H1 (cell line): ENCODE data around the gene DNAJC5G. TPM values are rescaled to one million over a fixed set of nuclear protein-coding genes. Genes with fewer than 3 reads are reported as not detected.

Experiments used
- CTCF ChIA-PET: fragments of 300-600 bp; sonication (Branson Sonifier 250); formaldehyde crosslinking; loops from one replicate; lab custom pipeline; 2021; ENCODE audit not compliant: partially characterized antibody; lab: Charles Lee
- POLR2A ChIA-PET: fragments of 300-600 bp; sonication (Branson Sonifier 250); formaldehyde crosslinking; loops from one replicate; lab custom pipeline; 2021; ENCODE audit warnings: inconsistent platforms; ENCODE audit not compliant: partially characterized antibody; lab: Charles Lee
- DNase-seq, 2 experiments: peaks; one replicate each; pipeline versions ENCODE4 v3.0.0 to v3.0.0-alpha.2; 2010 to 2022; ENCODE audit warnings: low spot score in 2 of 2, low read depth in 1 of 2, mixed read lengths in 1 of 2
- FAIRE-seq: peaks from 2 replicates; lab custom pipeline; 2011; peaks lifted over from hg19 to GRCh38; lab: Jason Lieb, UNC
- H2AFZ ChIP-seq: 2 replicates; pipeline ENCODE4 v1.8.1; 2012; ENCODE audit warnings: low read length, inconsistent platforms
- H2AK5ac ChIP-seq: 2 replicates; pipeline ENCODE4 v1.6.1; 2013; ENCODE audit warnings: low read depth, low read length
- H2BK120ac ChIP-seq: replicated peaks from 2 replicates; pipeline ENCODE3; 2013; ENCODE audit warnings: low read depth, low read length, inconsistent platforms
- H2BK12ac ChIP-seq: 2 replicates; pipeline ENCODE4 v1.6.1; 2013; ENCODE audit warnings: low read depth, low read length
- H2BK15ac ChIP-seq: 2 replicates; pipeline ENCODE4 v1.6.1; 2013; ENCODE audit warnings: low read length
- H2BK20ac ChIP-seq: 2 replicates; pipeline ENCODE4 v1.6.1; 2013; ENCODE audit warnings: low read length
- H2BK5ac ChIP-seq: 2 replicates; pipeline ENCODE4 v1.6.1; 2013; ENCODE audit warnings: low read depth, low read length
- H3K14ac ChIP-seq: 2 replicates; pipeline ENCODE4 v1.6.1; 2013; ENCODE audit warnings: inconsistent platforms; ENCODE audit not compliant: insufficient read length
- H3K18ac ChIP-seq: 2 replicates; pipeline ENCODE4 v1.6.1; 2013; ENCODE audit warnings: low read length; ENCODE audit errors: extremely low read depth
- H3K23ac ChIP-seq: 2 replicates; pipeline ENCODE4 v1.6.1; 2013; ENCODE audit warnings: inconsistent platforms; ENCODE audit not compliant: insufficient read length
- H3K23me2 ChIP-seq: 2 replicates; pipeline ENCODE4 v1.6.1; 2013; ENCODE audit warnings: low read depth, low read length
- H3K27ac ChIP-seq: 2 replicates; pipeline ENCODE4 v1.6.1; 2011; ENCODE audit warnings: low read depth, low read length, inconsistent platforms
- H3K27me3 ChIP-seq, 4 experiments: replicated peaks in 1 of 4; 1 replicate in 1 of 4; 2 replicates in 3 of 4; pipeline versions ENCODE4 v1.6.1 to v1.8.1; 2011 to 2013; ENCODE audit warnings: low read length in 3 of 4, mild to moderate bottlenecking in 3 of 4, inconsistent platforms in 2 of 4, mixed read lengths in 2 of 4, moderate library complexity in 1 of 4; ENCODE audit not compliant: control insufficient read depth in 3 of 4, insufficient read depth in 3 of 4; ENCODE audit errors: extremely low read depth in 1 of 4
- H3K36me3 ChIP-seq, 4 experiments: 2 replicates each; pipeline versions ENCODE4 v1.6.1 to v1.8.1; 2011 to 2013; ENCODE audit warnings: mild to moderate bottlenecking in 4 of 4, low read length in 3 of 4, moderate library complexity in 2 of 4, control low read depth in 1 of 4, inconsistent platforms in 1 of 4; ENCODE audit not compliant: insufficient read depth in 4 of 4, control insufficient read depth in 2 of 4
- H3K4ac ChIP-seq: replicated peaks from 2 replicates; pipeline ENCODE3; 2013; ENCODE audit warnings: low read length, low read depth, mixed read lengths, inconsistent platforms; ENCODE audit not compliant: insufficient read length
- H3K4me1 ChIP-seq, 4 experiments: replicated peaks in 1 of 4; 1 replicate in 1 of 4; 2 replicates in 3 of 4; pipeline versions ENCODE4 v1.6.1 to v1.8.1; 2011 to 2013; ENCODE audit warnings: low read length in 3 of 4, inconsistent platforms in 2 of 4, mixed read lengths in 1 of 4; ENCODE audit not compliant: insufficient read depth in 4 of 4, control insufficient read depth in 3 of 4
- H3K4me2 ChIP-seq, 2 experiments: 2 replicates each; pipeline versions ENCODE4 v1.6.1 to v1.8.1; 2011 to 2013; ENCODE audit warnings: low read depth in 2 of 2, low read length in 2 of 2, control low read depth in 1 of 2, inconsistent platforms in 1 of 2, mild to moderate bottlenecking in 1 of 2; ENCODE audit not compliant: insufficient read depth in 1 of 2
- H3K4me3 ChIP-seq, 4 experiments: fragments of 200-600, 300-600 bp in 1 of 4; sonication (generic), shearing (Covaris generic), sonication (Bioruptor Twin) in 1 of 4; 2 replicates each; pipeline versions ENCODE4 v1.5.1 to v1.8.1; 2011 to 2016; ENCODE audit warnings: low read length in 4 of 4, low read depth in 3 of 4, control low read depth in 2 of 4, inconsistent platforms in 2 of 4, mild to moderate bottlenecking in 2 of 4, mixed read lengths in 1 of 4, moderate library complexity in 1 of 4; ENCODE audit not compliant: insufficient read depth in 2 of 4; ENCODE audit errors: extremely low read depth in 1 of 4
- H3K56ac ChIP-seq: replicated peaks from 2 replicates; pipeline ENCODE3; 2013; ENCODE audit warnings: low read depth, mild to moderate bottlenecking, mixed read lengths, low read length, inconsistent platforms; ENCODE audit not compliant: insufficient read length
- H3K79me1 ChIP-seq: 2 replicates; pipeline ENCODE4 v1.6.1; 2013; ENCODE audit warnings: low read depth, low read length, control low read depth
- H3K79me2 ChIP-seq, 2 experiments: 2 replicates each; pipeline versions ENCODE4 v1.6.1 to v1.8.1; 2012 to 2013; ENCODE audit warnings: low read length in 2 of 2, mild to moderate bottlenecking in 2 of 2, inconsistent platforms in 1 of 2; ENCODE audit not compliant: insufficient read depth in 2 of 2, control insufficient read depth in 1 of 2
- H3K9ac ChIP-seq, 4 experiments: replicated peaks in 1 of 4; 1 replicate in 1 of 4; 2 replicates in 3 of 4; pipeline versions ENCODE4 v1.6.1 to v1.8.1; 2011 to 2013; ENCODE audit warnings: low read depth in 3 of 4, low read length in 3 of 4, control low read depth in 2 of 4, mild to moderate bottlenecking in 2 of 4, moderate library complexity in 2 of 4, inconsistent platforms in 1 of 4; ENCODE audit errors: extremely low read depth in 1 of 4
- H3K9me3 ChIP-seq, 2 experiments: 2 replicates each; pipeline versions ENCODE4 v1.6.1 to v1.8.1; 2012 to 2013; ENCODE audit warnings: mild to moderate bottlenecking in 2 of 2, moderate library complexity in 2 of 2, control low read depth in 1 of 2, inconsistent platforms in 1 of 2, low read depth in 1 of 2, low read length in 1 of 2, mixed read lengths in 1 of 2; ENCODE audit not compliant: insufficient read depth in 2 of 2
- H4K20me1 ChIP-seq, 2 experiments: replicated peaks in 1 of 2; 2 replicates each; pipeline versions ENCODE3 to v1.8.1; 2011 to 2013; ENCODE audit warnings: inconsistent platforms in 2 of 2, low read length in 2 of 2, mild to moderate bottlenecking in 1 of 2; ENCODE audit not compliant: insufficient read depth in 2 of 2, control insufficient read depth in 1 of 2
- H4K5ac ChIP-seq: 2 replicates; pipeline ENCODE4 v1.6.1; 2013; ENCODE audit warnings: low read length, low read depth, mixed read lengths, inconsistent platforms; ENCODE audit not compliant: insufficient read length
- H4K8ac ChIP-seq: 2 replicates; pipeline ENCODE4 v1.8.0; 2013; ENCODE audit warnings: mild to moderate bottlenecking, moderate library complexity, low read length, inconsistent platforms; ENCODE audit not compliant: insufficient read depth; ENCODE audit errors: extremely low read depth
- H4K91ac ChIP-seq: replicated peaks from 2 replicates; pipeline ENCODE3; 2013; ENCODE audit warnings: low read length, mixed read lengths, inconsistent platforms; ENCODE audit not compliant: insufficient read length
- CBX5 ChIP-seq: fragments of 300-800, 300-1000 bp; sonication (generic); IDR thresholded peaks from 2 replicates; pipeline ENCODE4 v1.7.1; 2016; ENCODE audit warnings: antibody characterized with exemption, low read length, low read depth
- HDAC2 ChIP-seq, 2 experiments: fragments of 300-600 bp in 1 of 2; sonication (generic) in 1 of 2; IDR thresholded peaks; 2 replicates each; pipeline ENCODE4 v1.6.1; 2011 to 2012; ENCODE audit warnings: low read depth in 2 of 2, low read length in 2 of 2, mild to moderate bottlenecking in 2 of 2, moderate library complexity in 2 of 2, borderline replicate concordance in 1 of 2, inconsistent platforms in 1 of 2
- NRF1 ChIP-seq: IDR thresholded peaks from 2 replicates; pipeline ENCODE4 v1.6.1; 2011; ENCODE audit warnings: mild to moderate bottlenecking, low read depth, low read length, improper control_type of control experiment
- PHF8 ChIP-seq: fragments of 200-600 bp; sonication (generic); conservative IDR thresholded peaks from 2 replicates; pipeline ENCODE4 v1.7.1; 2012; ENCODE audit warnings: low read depth, mild to moderate bottlenecking, inconsistent platforms, low read length, moderate library complexity
- RBBP5 ChIP-seq: IDR thresholded peaks from 2 replicates; pipeline ENCODE4 v1.7.1; 2012; ENCODE audit warnings: low read depth, mild to moderate bottlenecking, inconsistent platforms, low read length, moderate library complexity, borderline replicate concordance
- WGBS, 2 experiments: shearing (Covaris generic) in 1 of 2; methylation state at CpG; one replicate each; pipeline versions ENCODE4 v1.1.6 to v1.1.7; 2013 to 2015; ENCODE audit warnings: low lambda C conversion rate in 2 of 2, mixed read lengths in 2 of 2, inconsistent platforms in 1 of 2, low coverage in 1 of 2, missing lambda C conversion rate in 1 of 2; ENCODE audit not compliant: insufficient replicate concordance in 2 of 2, insufficient coverage in 1 of 2, insufficient read length in 1 of 2; ENCODE audit errors: extremely low coverage in 1 of 2, missing lambda C conversion rate in 1 of 2; 5-methylcytosine and 5-hydroxymethylcytosine counted together
- polyA plus RNA-seq, 7 experiments: library from polyadenylated mRNA; depleted of rRNA in 3 of 7; stranded (reverse) in 5 of 7; unstranded in 2 of 7; fragments of >200 nt in 5 of 7; fragments of 200-250 nt in 2 of 7; gene quantifications; 1 replicate in 5 of 7; 2 replicates in 1 of 7; 4 replicates in 1 of 7; pipeline versions ENCODE4 v1.2.1 to v1.2.3, GENCODE V29; 2011 to 2013; ENCODE audit warnings: missing spikeins in 2 of 7, mixed read lengths in 2 of 7
- total RNA-seq: library from RNA; stranded (reverse); fragmentation: NEBNext Ultra II Directional; extraction: Animal tissue kit (Norgen Biotek cat#: 25700); gene quantifications from 2 replicates; pipeline ENCODE4 v1.2.1, GENCODE V29; 2021

The DNAJC5G gene
- total and polyA plus RNA-seq, 2 of the 8 experiments (the other 6 are each of a cell fraction or from before 2014, with no cell fraction given), result 0.83 to 1.4 TPM

DNA sequence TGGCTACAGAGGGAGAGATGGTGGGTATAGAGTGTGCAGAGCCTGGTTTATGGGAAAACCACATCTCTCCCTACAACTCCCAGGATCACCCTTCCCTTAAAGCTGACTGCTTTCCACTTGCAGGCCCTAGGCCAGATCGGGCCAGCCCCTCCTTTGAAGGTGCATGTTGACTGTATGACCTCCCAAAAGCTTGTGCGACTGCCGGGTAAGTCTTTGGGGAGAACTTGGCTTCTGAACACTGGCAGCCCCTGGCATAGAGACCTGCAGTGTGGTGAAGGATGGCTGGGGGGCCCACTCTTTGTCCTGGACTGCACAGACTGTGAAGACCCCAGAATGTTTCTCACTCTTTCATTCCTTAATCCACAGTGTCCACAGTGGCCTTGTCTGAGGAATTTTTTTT is 38.6 kb upstream of the DNAJC5G start:
- WGBS, 2 experiments, result 93% methylated on average over 3 of the region's 3 CpGs; no CpG with 5 or more reads in 1 of the 2 experiments
- ChIA-PET POLR2A (interaction anchor here (0.6 to 32.6 kb wide), 8 partner anchors 8 to 120 kb away, joined by 3 to 835 read pairs (median 4); partner anchors contain the start of genes CAD and GTF3C2), CTCF (interaction anchor here (0.8 to 6.9 kb wide), 8 partner anchors 11 to 66 kb away, joined by 3 to 55 read pairs (median 5); partner anchors contain the start of gene TRIM54)
- no peak overlapping the region for H2BK120ac ChIP-seq
- H2BK12ac ChIP-seq, result no peak overlapping the region
- no peak overlapping the region for H3K14ac ChIP-seq
- H2BK20ac ChIP-seq, result no peak overlapping the region
- H3K27me3 ChIP-seq, result no peaks in the 10 kb centered on the region
- FAIRE-seq (no peak), DNase-seq (no peak)
- H3K4me1 ChIP-seq, result no peaks in the 10 kb centered on the region
- H3K9ac ChIP-seq, result no peak overlapping the region
- peaks cover 85 to 99% (median 96%) of the 10 kb centered on the region in 4 experiments for H3K36me3 ChIP-seq
- H3K79me1 ChIP-seq, result no peaks in the 10 kb centered on the region
- H4K8ac ChIP-seq, result no peak overlapping the region
- H3K4ac ChIP-seq, result no peak overlapping the region
- H2BK5ac ChIP-seq, result no peak overlapping the region
- no peaks in the 10 kb centered on the region for H3K79me2 ChIP-seq
- no peaks in the 10 kb centered on the region for H3K9me3 ChIP-seq
- H4K91ac ChIP-seq, result no peak overlapping the region
- no peak overlapping the region for H3K27ac ChIP-seq
- H3K4me2 ChIP-seq, result no peak overlapping the region
- no peak overlapping the region for H3K4me3 ChIP-seq
- H2AK5ac ChIP-seq, result no peak overlapping the region
- H4K20me1 ChIP-seq, result peaks cover 5 to 23% of the 10 kb centered on the region in 2 experiments
- H3K23me2 ChIP-seq, result no peaks in the 10 kb centered on the region
- H2BK15ac ChIP-seq, result no peak overlapping the region
- no peak overlapping the region for H3K23ac ChIP-seq
- H2AFZ ChIP-seq, result no peak overlapping the region
- no peak overlapping the region for H3K18ac ChIP-seq
- no peak overlapping the region for H3K56ac ChIP-seq
- no peak overlapping the region for H4K5ac ChIP-seq
- TF ChIP-seq HDAC2 (IDR thresholded peaks at IDR 0.05; ENCODE audit: borderline replicate concordance in 1 of 2, low read depth in 2 of 2, low read length in 2 of 2) (no peak), CBX5 (no peak), RBBP5 (no peak), NRF1 (no peak), PHF8 (no peak)
